HG03575 (cell line): ENCODE results near the gene FAT4.

ENCODE experiments used
- ATAC-seq: cut with Tn5 transposase; IDR thresholded peaks from one replicate; pipeline ENCODE4 v1.9.1; 2021; ENCODE audit not compliant: unreplicated experiment, insufficient number of reproducible peaks, low FRiP score; ENCODE audit errors: extremely low read depth

FAT4 gene

GRCh38 chr4:125359960-125360634, 45.3 kb downstream of the FAT4 start:
- no peak for ATAC-seq

GRCh38 chr4:125360727-125361126, 46.0 kb downstream of the FAT4 start:
- ATAC-seq: no peak
